Stomach (tissue), 9 donors: ENCODE measurements around the gene NCKAP1. TPM values are rescaled to one million over a fixed set of nuclear protein-coding genes. Genes with fewer than 3 reads are reported as not detected.

Experiments
- DNase-seq, 2 donors: peaks; one replicate each; pipeline versions ENCODE4 v3.0.0 to v3.0.0-alpha.2; 2013 to 2019
- H3K27ac ChIP-seq, 5 donors: fragments of 200-600 bp in 4 of 5; sonication (generic) in 4 of 5; one replicate each; pipeline ENCODE4 v1.5.1; 2013 to 2019; ENCODE audit warnings: mild to moderate bottlenecking in 1 of 5, moderate library complexity in 1 of 5
- H3K27me3 ChIP-seq, 3 donors: fragments of 200-600 bp; sonication (generic); one replicate each; pipeline ENCODE4 v1.5.1; 2017 to 2019; ENCODE audit warnings: mixed run types in 1 of 3
- H3K36me3 ChIP-seq, 4 donors: fragments of 200-600 bp; sonication (generic); 1 replicate in 3 of 4; 2 replicates in 1 of 4; pipeline ENCODE4 v1.5.1; 2016 to 2019
- H3K4me1 ChIP-seq, 4 donors: fragments of 200-600 bp; sonication (generic); one replicate each; pipeline ENCODE4 v1.5.1; 2016 to 2019
- H3K4me3 ChIP-seq, 4 donors: fragments of 200-600 bp; sonication (generic) in 3 of 4; one replicate each; pipeline ENCODE4 v1.5.1; 2016 to 2019; ENCODE audit warnings: mild to moderate bottlenecking in 1 of 4
- H3K9me3 ChIP-seq, 4 donors: fragments of 200-600 bp; sonication (generic); one replicate each; pipeline ENCODE4 v1.5.1; 2016 to 2019
- EP300 ChIP-seq: sonication (generic); formaldehyde crosslinking; IDR thresholded peaks from one replicate; pipeline ENCODE4 v1.6.1; 2017; ENCODE audit warnings: antibody characterized with exemption
- POLR2A ChIP-seq, 4 donors: fragments of 450-650 bp; IDR thresholded peaks; one replicate each; pipeline ENCODE4 v1.6.1; 2016; ENCODE audit warnings: antibody characterized with exemption in 4 of 4, control low read depth in 2 of 4, mild to moderate bottlenecking in 1 of 4, moderate library complexity in 1 of 4
- POLR2AphosphoS5 ChIP-seq, 3 donors: sonication (generic); formaldehyde crosslinking; IDR thresholded peaks; one replicate each; pipeline ENCODE4 v1.6.1; 2016; ENCODE audit warnings: antibody characterized with exemption in 3 of 3
- WGBS, 5 donors: extraction: QIAGEN DNeasy Blood & Tissue Kit in 3 of 5; methylation state at CpG; one replicate each; pipeline versions ENCODE4 v1.1.5 to v1.1.7; 2013 to 2018; 5-methylcytosine and 5-hydroxymethylcytosine counted together
- intact Hi-C: fragments of 100-400 bp; cut with DNase I; formaldehyde crosslinking; loops from one replicate; pipeline ENCODE4 v1.15.1; 2023; ENCODE audit warnings: low total_unique reads
- polyA plus RNA-seq, 3 donors: library from polyadenylated mRNA; stranded (reverse); fragments of 200-250 nt; gene quantifications; one replicate each; pipeline ENCODE4 v1.2.3, GENCODE V29; 2013
- total RNA-seq, 5 donors: library from RNA; depleted of rRNA; stranded (reverse); fragments of >200 nt; gene quantifications; one replicate each; pipeline versions ENCODE4 v1.1.0 to v1.2.3, GENCODE V29; 2014 to 2016
- TF ChIP-seq, protein P1 (sequence below), 7 experiments: fragments of 450-650 bp in 4 of 7; fragments of 200-600 bp in 3 of 7; sonication (generic) in 3 of 7; IDR thresholded peaks; one replicate each; pipeline ENCODE4 v1.5.1; 2016 to 2019; ENCODE audit warnings: antibody characterized with exemption in 7 of 7, control low read depth in 2 of 7, mild to moderate bottlenecking in 1 of 7
- donor health status: healthy with polysubstance abuse.
- donor health status: Bipolar disorder and iron deficiency.
- donor health status: healthy.

NCKAP1 gene
- total and polyA plus RNA-seq, 8 donors, result 13.0 to 262 (median 68.8) TPM

GRCh38 chr2:182898718-182899117 is 139.5 kb downstream of the NCKAP1 start:
- no peak for DNase-seq
- WGBS, 5 donors, result 55 to 84% (median 73%) methylated on average over 1 of the region's 1 CpG
- H3K4me1 ChIP-seq, result no peaks in the 10 kb centered on the region

DNA sequence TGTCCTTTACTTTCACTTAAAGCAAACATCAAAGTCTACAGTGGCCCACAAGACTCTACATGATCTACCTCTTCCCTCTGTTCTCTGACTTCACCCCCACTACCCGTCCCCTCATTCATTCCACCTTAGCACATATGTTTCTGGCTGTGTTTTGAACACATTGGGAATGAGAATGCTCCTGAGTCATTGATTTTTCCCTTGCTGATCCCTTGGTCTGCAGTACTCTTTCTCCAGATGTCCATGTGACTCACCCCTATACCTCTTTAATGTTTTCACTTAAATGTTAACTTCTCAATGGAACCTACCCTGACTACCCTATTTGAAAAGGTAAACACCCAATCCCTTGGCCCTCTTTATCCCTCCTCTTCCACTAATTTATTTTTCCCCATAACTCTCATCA is 141.1 kb downstream of the NCKAP1 start:
- no peak for DNase-seq
- H3K27ac ChIP-seq, result no peak overlapping the region
- H3K36me3 ChIP-seq, result no peaks in the 10 kb centered on the region
- WGBS, 5 donors, result 86 to 100% (median 89%) methylated on average over 1 of the region's 1 CpG
- no peak overlapping the region for H3K4me3 ChIP-seq
- no peaks in the 10 kb centered on the region for H3K27me3 ChIP-seq
- H3K9me3 ChIP-seq, result no peaks in the 10 kb centered on the region
- TF ChIP-seq EP300 (no peak), POLR2AphosphoS5 (IDR thresholded peaks at IDR 0.05) (no peak), POLR2A (IDR thresholded peaks at IDR 0.05) (no peak)
- TF ChIP-seq, protein P1, sequence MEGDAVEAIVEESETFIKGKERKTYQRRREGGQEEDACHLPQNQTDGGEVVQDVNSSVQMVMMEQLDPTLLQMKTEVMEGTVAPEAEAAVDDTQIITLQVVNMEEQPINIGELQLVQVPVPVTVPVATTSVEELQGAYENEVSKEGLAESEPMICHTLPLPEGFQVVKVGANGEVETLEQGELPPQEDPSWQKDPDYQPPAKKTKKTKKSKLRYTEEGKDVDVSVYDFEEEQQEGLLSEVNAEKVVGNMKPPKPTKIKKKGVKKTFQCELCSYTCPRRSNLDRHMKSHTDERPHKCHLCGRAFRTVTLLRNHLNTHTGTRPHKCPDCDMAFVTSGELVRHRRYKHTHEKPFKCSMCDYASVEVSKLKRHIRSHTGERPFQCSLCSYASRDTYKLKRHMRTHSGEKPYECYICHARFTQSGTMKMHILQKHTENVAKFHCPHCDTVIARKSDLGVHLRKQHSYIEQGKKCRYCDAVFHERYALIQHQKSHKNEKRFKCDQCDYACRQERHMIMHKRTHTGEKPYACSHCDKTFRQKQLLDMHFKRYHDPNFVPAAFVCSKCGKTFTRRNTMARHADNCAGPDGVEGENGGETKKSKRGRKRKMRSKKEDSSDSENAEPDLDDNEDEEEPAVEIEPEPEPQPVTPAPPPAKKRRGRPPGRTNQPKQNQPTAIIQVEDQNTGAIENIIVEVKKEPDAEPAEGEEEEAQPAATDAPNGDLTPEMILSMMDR (IDR thresholded peaks at IDR 0.05), result no peak
- no peaks in the 10 kb centered on the region for H3K4me1 ChIP-seq
- intact Hi-C loops, result no loop called here

More at GRCh38 chr2:182898718-182899117, 139.5 kb downstream of the NCKAP1 start:
- H3K27me3 ChIP-seq, result no peaks in the 10 kb centered on the region
- no peaks in the 10 kb centered on the region for H3K9me3 ChIP-seq
- H3K27ac ChIP-seq, result no peak overlapping the region
- no peak overlapping the region for H3K4me3 ChIP-seq
- intact Hi-C loops, result no loop called here
- TF ChIP-seq EP300, result no peak
- TF ChIP-seq POLR2A (IDR thresholded peaks at IDR 0.05), result no peak
- TF ChIP-seq, protein P1 (IDR thresholded peaks at IDR 0.05), result no peak
- TF ChIP-seq POLR2AphosphoS5 (IDR thresholded peaks at IDR 0.05), result no peak
- H3K36me3 ChIP-seq, result no peaks in the 10 kb centered on the region

GRCh38 chr2:182895798-182896197 is 142.5 kb downstream of the NCKAP1 start:
- Histone ChIP-seq H3K9me3 (no peaks in the 10 kb centered on the region), H3K4me1 (peaks cover 0 to 3% (median 0%) of the 10 kb centered on the region in 4 donors), H3K27me3 (no peaks in the 10 kb centered on the region), H3K36me3 (no peaks in the 10 kb centered on the region), H3K27ac (no peak overlapping the region), H3K4me3 (no peak overlapping the region)
- DNase-seq, result no peak
- WGBS, 5 donors, result 87 to 91% (median 89%) methylated on average over 6 of the region's 6 CpGs
- no peak for TF ChIP-seq POLR2AphosphoS5 (IDR thresholded peaks at IDR 0.05)
- TF ChIP-seq POLR2A (IDR thresholded peaks at IDR 0.05), result no peak
- TF ChIP-seq EP300, result no peak
- TF ChIP-seq, protein P1 (IDR thresholded peaks at IDR 0.05), result no peak
- intact Hi-C loops, result no loop called here

- Histone ChIP-seq H3K27ac (no peak overlapping the region), H3K4me1 (peaks cover 0 to 3% (median 0%) of the 10 kb centered on the region in 4 donors), H3K27me3 (no peaks in the 10 kb centered on the region), H3K4me3 (no peak overlapping the region), H3K9me3 (no peaks in the 10 kb centered on the region), H3K36me3 (no peaks in the 10 kb centered on the region)
- DNase-seq, result no peak
- TF ChIP-seq POLR2A (IDR thresholded peaks at IDR 0.05) (no peak), POLR2AphosphoS5 (IDR thresholded peaks at IDR 0.05) (no peak), EP300 (no peak)
- TF ChIP-seq, protein P1 (IDR thresholded peaks at IDR 0.05), result no peak
- intact Hi-C loops, result no loop called here
- 92 to 93% (median 93%) methylated on average over 4 of the region's 4 CpGs for WGBS, 5 donors
These were observed 143.1 kb downstream of the NCKAP1 start for GRCh38 chr2:182895169-182895568.
